Cardiac septum (tissue), 1 donor: Measurements from ENCODE around the gene CREB3L4. TPM values are rescaled to one million over a fixed set of nuclear protein-coding genes. Genes with fewer than 3 reads are reported as not detected.

Experiments used
- DNase-seq: peaks from one replicate; pipeline ENCODE4 v3.0.0-alpha.2; 2020; ENCODE audit warnings: low spot score
- intact Hi-C: fragments of 100-400 bp; cut with DNase I; formaldehyde crosslinking; loops from one replicate; pipeline ENCODE4 v1.14.0; 2022
- total RNA-seq: library from RNA; stranded (reverse); fragmentation: NEBNext Ultra II Directional; extraction: Animal tissue kit (Norgen Biotek cat#: 25700); gene quantifications from one replicate; pipeline ENCODE4 v1.2.1, GENCODE V29; 2021
- donor health status: DM: no; HTN: no; CAD: no.

CREB3L4 gene
- total RNA-seq, 1 donor from 2014 or later = 3.8 TPM

DNA sequence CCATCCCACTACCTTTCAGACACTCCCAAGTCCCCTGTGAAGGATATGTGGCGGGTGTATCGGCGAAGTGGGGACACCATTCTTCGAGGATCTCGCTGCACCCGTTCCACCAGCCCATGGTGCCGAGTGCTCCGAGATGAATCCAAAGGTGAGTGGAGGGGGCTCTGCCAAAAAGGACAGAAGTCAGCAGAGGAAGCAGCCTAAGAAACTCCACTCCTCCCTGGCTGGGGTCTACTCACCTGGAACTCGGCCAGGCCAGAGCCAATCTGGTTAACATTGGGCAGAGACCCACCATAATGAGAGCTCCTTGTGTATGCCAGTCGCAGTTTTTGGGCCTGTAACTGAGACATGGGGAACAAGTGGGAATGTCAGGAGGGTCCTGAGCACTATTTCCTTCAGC is 12.9 kb upstream of the CREB3L4 start:
- intact Hi-C loops = no loop called here
- DNase-seq = no peak

DNA sequence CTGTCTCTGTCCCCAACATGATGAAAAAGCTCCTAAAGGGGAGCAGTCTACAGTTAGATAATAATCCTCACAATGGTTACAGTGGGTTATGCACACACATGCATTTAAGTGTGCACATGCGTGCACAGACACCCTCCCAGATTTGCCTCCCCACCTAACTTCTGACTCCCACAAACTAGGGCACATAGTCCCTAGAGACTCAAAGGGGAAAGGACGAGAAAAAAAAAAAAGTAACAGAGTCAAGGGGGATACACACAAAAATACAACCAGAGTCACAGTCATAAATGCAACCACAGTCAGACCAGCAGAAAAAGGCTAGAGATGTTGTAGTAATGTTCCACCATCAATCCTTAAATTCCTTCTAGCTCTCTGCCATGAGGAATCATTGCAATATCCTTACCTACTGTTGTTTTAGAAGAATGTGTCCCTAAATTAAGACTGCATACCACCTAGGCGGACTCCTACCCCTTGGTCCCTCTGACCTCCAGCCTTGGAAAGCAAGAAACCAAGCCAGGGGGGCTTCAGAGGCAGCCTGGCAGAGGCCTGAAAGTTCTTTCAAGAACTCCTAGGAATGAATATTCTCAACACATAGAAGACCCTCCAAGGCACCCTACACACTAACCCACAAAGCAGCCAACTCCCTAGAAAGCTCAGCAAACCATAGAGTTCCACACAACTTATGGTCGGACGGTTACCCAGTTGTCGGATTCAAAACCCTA is 10.5 kb upstream of the CREB3L4 start:
- intact Hi-C loops = no loop called here
- no peak for DNase-seq

DNA sequence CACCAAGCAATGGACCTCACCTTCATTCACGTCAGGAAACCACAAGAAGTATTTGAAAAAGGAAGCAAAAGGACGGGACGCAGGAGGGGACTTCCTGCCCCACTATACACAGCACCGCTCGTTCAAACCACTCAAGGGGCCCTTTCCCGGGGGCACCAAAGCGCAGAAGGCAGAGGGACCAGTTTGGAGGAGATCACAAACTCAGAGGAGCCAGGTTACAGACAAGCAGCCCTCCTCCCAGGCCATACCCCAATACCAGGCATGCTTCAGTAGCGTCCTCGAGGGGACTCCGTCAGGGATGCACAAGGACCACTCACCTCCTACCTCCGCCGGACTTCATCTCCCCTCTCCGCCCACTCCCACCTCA is 10.0 kb upstream of the CREB3L4 start:
- DNase-seq = no peak
- intact Hi-C loops = loop anchor here (2.0 kb wide), 2 partner anchors 13 to 21 kb away; no protein-coding TSS in a partner anchor

DNA sequence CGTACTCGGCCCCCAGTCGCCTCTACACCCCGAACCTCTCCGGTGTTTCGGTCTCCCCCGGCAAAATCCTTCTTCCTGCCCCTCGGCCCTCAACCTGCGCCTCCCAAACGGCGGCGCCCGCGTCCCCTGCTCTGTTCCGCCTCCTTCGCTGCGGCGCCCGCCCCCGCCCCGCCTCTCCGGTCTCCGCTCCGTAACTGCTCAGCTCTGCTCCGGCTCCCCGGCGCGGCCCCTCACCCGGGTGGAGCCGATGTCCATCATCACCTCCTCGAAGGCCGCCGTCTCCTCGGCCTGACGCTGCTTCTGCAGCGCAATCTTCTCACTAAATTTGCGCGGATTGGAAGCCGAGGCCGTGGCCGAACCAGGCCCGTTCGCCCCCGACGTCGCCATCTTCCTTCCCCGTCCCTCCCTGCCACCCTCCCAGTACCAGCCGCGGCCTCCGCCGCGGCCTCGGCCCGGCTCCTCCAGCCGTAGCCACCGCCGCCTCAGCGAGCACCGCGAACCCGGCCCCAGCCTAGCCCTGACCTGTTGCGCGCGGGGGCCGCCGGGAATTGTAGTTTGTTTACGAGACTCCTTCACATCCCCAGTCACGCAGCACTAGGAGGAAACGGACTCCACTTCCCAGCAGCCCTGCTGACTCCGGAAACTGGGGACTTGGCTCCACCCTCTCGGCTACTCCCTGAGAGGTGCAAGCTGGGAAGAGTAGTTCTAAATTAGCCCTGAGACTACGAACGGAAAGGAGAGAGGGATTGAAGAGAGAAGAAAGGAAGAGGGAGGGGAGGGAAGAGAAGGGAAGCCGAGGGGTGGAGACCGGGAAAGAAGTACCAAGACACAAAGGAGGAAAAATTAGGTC is 9.4 kb upstream of the CREB3L4 start, which contains the start of gene CRTC2:
CRTC2 (minus strand) TSS at position 502 of the 850 bp plus-strand sequence; CDS start at position 387, 115 bp downstream.
- intact Hi-C loops = loop anchor here (2.0 kb wide), 2 partner anchors 14 to 20 kb away; no protein-coding TSS in a partner anchor
- peak; percentile 99 for DNase-seq

DNA sequence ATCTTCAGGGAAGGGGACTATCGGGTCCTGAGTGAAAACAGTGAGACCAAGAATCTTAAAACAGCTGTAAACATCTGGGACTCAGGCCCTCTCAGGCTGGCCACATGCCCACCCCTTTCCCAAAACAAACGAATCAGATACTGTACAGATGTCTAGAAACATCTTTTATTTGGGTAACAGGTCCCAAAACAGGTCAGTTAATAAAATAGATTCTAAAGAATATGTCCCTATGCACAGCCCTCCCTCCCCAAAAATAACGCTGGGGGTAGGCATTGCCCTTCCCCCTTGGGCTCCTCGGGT is 8.8 kb upstream of the CREB3L4 start:
- intact Hi-C loops = loop anchor here (2.0 kb wide), 2 partner anchors 14 to 20 kb away; no protein-coding TSS in a partner anchor
- no peak for DNase-seq

DNA sequence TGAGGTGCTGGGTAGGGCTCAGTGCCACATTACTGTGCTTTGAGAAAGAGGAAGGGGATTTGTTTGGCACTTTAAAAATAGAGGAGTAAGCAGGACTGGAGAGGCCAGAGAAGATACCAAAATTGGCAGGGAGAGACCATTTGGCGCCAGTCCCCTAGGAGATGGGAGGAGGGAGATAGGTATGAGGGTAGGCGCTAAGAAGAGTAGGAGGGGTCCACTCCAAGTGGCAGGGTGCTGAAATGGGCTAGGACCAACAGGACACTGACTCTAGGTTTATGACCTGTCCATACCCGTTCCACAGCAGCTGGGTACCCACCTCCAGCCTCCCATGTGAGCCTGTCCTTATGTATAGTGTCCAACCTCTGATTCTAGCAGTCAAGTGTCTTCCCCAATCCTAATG is 8.2 kb upstream of the CREB3L4 start:
- DNase-seq = no peak
- intact Hi-C loops = loop anchor here (2.0 kb wide), 2 partner anchors 15 to 19 kb away; no protein-coding TSS in a partner anchor

DNA sequence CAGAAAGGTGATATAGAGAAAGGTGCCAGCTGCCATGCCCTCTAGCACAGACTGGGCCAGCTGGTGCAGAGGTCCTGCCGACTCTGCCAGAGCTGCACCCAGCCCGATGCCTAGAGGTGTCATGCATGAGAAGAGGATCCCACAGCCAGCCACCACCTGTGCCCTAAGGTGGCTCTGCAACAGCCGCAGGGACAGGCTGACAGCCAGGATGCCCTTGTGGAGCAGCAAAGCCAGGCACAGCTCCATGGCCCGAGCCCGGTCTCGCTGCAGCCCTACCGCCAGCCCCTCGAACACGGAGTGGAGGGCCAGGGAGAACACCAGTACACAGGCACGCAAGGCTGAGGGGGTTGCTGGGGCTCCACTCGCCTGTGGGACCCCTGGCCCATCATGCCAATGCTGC is 7.5 kb upstream of the CREB3L4 start:
- intact Hi-C loops = no loop called here
- DNase-seq = no peak

DNA sequence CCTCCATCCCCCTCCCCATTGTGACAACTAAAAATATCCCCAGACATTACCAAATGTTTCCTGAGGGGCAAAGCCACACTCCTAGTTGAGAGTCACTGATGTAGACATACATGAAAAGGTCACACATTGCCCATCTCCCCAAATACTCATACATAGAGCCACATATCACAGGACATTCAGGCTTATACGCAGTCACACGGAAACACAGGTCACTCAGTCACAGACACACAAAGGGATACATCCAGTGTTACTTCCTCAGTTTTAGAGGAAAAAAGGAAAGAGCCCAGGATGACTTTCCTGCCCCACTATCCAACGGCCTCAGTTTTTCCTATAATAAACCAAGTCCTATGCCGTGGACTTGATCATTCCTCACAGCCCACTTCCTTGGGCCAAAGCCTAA is 6.3 kb upstream of the CREB3L4 start:
- no peak for DNase-seq
- intact Hi-C loops = no loop called here

DNA sequence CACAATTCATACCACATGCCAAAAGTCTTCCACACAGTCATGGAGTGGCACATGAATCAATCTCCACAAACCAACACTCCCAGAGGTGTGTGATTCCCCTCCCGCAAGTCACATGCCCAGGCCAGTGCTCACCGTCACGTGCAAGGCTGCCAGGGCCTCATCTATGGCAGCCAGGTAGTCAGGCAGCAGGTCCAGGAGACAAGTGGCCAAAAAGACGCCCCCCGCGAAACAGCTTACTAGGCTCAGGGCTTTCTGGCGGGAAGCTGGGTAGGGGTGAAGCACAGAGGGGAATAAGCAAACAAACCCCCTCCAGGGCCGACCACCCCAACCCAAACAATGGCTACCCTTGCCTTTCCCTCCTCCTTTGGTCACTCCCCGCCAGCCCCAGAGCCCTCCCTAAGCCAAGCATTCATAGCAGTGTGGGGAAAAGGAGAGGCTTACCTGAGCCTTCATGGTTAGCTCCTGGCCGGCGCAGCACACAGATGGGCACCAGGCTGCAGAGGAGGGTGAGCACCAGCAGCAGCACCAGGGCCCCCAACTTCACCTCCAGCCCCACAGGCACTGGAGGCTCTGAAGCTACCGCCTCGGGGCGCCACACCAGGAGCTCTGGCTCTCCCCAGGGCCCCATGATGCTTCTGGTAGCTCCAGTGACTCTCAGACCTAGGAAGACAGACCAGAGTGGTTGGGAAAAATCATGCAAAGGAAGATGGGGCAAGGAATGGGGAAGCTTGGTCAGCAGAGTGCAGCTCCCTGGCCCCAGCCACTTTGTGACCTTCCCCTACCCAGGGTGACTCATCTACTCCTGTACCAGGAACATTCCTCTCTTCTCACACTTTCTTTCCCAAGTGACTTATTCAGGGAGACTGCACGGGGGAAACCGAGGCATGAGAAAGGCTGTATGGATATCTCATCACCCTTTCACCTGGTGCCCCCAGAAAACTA is 5.3 kb upstream of the CREB3L4 start:
- intact Hi-C loops = no loop called here
- no peak for DNase-seq

DNA sequence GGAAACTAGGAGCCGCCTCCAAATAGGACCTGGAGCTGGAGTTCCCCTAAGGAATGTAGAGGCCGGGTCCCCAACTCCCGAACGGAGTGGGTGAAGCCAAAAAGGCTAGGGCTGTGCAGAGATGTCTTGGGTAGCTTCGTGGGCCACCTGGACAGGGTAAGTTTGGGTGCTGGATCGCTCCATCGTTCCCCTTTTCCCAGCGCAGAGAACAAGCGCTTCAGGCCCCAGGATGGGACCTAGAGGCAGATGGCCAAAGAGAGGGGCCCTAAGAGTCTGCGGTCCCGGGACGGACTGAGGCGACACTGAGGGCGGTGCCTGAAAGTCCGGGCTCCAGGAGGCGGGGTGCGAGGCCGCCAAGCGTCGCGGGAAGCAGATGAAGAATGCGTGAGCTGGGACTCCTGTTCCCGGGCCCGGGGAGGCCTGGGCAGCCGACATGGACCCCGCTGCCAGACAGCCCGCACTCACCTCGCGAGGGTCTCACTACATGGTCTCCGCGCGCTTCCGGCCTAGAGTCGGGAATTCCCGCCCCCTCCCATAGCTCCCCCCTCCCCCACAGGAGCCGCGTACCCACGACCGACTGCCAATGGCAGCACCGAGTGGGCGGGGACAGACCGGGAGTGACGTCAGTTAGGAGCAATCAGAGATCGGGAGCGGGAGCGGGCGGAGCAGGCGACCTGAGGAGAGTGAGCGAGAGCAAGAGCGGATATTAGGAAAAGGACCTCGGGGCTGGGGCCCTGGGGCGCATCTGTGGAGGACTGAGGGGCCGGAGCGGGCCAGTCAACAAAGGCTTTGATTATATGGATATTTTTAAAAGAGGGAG is 4.5 kb upstream of the CREB3L4 start, which contains the start of gene SLC39A1:
SLC39A1 (minus strand) TSS at position 508 of the 820 bp plus-strand sequence. CDS start 822 bp downstream, outside the sequence.
- intact Hi-C loops = no loop called here
- DNase-seq = peak; percentile 99

DNA sequence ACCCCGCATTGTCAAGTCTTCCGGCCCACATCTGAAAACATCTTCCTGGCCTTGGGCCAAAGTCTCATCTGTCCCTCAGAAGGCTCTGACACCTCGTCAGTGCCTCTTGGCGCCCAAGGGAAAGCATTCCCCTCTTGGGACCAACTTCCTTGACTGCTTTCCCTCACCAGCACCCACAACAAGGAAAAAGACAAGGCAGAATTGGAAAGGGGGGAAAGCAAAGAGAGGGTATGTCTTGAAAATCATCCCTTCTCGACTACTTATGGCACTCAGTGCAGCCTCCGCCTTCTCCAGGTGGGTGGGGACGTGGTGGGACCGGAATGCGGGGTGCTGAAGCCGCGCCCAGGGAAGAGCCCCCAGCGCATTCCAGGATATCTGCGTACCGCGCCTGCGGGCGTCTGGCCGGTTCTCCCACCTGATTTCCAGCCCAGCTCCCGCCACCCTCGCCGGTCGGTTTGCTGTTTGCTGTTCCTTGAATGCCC is 3.8 kb upstream of the CREB3L4 start:
- intact Hi-C loops = no loop called here
- no peak for DNase-seq

DNA sequence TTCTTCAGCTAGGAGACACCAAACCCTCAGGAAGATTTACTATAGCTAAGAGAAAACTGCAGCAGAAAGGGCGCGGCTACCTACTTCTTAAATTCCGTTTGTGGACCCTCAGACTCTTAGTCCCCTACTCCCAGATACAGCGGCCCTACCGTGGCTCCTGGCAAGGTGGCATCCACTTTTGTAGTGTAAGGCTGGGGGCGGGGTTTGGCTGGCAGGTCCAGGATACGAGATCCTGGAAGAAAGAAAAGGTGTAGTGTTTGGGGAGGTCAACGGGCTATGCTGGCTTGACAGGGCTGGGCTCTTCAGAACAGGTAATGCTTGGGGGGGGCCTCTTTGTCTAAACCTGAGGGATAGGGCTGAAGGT is 280 bp downstream of the CREB3L4 start:
- intact Hi-C loops = loop anchor here (1.0 to 5.0 kb wide), 2 partner anchors 9 to 86 kb away; partner anchors contain the start of gene JTB
- DNase-seq = no peak

DNA sequence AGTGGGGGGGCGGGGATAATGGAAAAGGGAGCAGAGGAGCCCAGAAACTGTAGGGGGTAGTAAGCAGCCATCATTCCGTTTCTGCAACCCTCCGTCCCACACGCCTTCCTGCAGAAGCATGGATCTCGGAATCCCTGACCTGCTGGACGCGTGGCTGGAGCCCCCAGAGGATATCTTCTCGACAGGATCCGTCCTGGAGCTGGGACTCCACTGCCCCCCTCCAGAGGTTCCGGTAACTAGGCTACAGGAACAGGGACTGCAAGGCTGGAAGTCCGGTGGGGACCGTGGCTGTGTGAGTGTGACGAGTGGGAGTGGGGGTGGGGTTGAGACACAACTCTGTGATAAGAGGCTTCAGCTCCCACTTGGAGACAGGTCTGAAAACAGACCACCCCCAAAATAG is 706 bp downstream of the CREB3L4 start:
- no peak for DNase-seq
- intact Hi-C loops = loop anchor here (5.0 kb wide), 1 partner anchor 86 kb away; no protein-coding TSS in a partner anchor

DNA sequence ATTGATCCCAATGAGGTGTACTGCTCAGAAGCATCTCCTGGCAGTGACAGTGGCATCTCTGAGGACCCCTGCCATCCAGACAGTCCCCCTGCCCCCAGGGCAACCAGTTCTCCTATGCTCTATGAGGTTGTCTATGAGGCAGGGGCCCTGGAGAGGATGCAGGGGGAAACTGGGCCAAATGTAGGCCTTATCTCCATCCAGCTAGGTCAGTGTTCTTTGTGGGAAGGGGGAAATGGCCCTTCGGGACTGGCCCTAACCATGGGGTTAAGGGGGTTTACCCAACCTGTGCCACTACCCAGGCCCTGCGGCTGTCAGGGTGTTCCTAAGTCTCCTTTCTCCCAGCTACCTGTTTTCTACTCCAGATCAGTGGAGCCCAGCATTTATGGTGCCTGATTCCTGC is 1.3 kb downstream of the CREB3L4 start:
- no peak for DNase-seq
- intact Hi-C loops = loop anchor here (5.0 kb wide), 1 partner anchor 87 kb away; no protein-coding TSS in a partner anchor

DNA sequence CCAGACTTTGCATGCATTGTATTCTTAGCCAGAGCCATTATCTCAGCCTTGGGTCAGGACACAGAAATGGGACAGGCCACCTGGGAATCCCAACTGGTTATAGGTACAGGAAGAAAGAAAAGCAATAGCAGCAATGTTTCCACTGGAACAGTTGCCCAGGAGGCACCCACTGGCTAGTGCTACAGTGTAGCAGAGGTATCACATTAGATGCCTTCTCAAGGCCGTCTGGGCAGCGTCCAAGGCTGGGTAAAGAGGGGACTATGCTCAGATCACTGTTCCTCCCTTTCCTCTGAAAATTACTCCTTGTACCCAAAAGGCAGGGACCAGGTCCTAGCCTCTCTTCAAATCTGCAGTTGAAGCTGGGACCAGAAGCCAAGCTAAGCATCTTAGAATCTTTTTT is 2.6 kb downstream of the CREB3L4 start:
- no peak for DNase-seq
- intact Hi-C loops = no loop called here

DNA sequence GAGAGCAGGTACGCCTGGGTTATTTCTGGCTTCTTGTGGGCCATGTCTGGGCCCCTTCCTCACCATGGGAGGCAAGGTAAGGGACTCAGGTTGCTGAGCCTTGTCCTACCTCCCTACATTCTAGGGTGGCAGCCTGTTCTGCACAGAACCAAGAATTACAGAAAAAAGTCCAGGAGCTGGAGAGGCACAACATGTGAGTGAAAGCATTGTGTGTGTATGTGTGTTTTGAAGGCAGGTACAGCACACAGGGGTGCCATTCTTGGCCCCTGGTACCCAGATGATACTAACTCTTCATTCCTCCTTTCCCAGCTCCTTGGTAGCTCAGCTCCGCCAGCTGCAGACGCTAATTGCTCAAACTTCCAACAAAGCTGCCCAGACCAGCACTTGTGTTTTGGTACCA is 5.4 kb downstream of the CREB3L4 start:
- intact Hi-C loops = no loop called here
- DNase-seq = no peak

DNA sequence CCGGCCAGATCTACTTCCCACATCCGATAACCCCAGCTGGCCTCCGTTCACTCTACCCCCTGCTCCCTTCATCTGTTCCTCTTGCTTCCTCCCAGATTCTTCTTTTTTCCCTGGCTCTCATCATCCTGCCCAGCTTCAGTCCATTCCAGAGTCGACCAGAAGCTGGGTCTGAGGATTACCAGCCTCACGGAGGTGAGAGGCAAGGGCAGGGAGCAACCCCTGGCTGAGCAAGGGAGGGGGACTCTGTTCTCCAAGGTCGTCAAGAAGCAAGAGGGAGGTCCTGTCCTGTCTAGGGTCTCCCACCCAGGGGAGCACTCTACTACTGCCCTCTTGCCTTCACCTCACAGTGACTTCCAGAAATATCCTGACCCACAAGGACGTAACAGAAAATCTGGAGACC is 5.8 kb downstream of the CREB3L4 start:
- intact Hi-C loops = no loop called here
- DNase-seq = no peak

DNA sequence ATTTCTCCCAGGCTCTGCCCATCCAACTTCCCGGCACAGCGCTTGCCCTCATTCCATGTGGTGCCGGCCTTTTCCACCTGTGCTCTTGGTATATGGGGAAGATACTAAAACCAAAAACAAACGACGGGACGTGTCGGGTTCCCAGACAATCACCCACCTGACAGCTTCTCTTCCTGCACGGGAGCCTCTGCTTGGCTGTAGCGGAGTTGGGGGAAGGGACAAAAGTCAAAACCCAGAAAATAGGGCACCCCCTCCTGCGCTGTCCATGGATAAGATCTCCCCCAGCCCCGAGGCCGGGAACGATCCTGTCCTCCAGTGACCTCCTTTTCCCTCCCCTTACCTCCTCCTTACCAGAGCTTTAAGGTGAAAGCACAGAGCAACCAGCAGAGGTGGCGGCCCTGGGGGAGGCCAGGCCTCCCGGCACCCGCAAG is 9.1 kb downstream of the CREB3L4 start:
- intact Hi-C loops = loop anchor here (1.0 to 5.0 kb wide), 2 partner anchors 10 to 305 kb away; partner anchors contain the start of genes CREB3L4 and ILF2
- no peak for DNase-seq
